CD4-positive, alpha-beta memory T cell (primary cell): Measurements from ENCODE around the gene CNST. TPM values are rescaled to one million over a fixed set of nuclear protein-coding genes. Genes with fewer than 3 reads are reported as not detected.
A peak's percentile ranks its signal among the peaks of the same experiment; 100 is the strongest.

Experiments
- CTCF ChIA-PET: fragments of 350-600 bp; sonication (Branson Sonifier 250); formaldehyde crosslinking; loops from one replicate; lab custom pipeline; 2021; ENCODE audit warnings: inconsistent platforms; ENCODE audit not compliant: partially characterized antibody; lab: Charles Lee
- POLR2A ChIA-PET: fragments of 350-600 bp; sonication (Branson Sonifier 250); formaldehyde crosslinking; loops from one replicate; lab custom pipeline; 2021; ENCODE audit not compliant: partially characterized antibody; lab: Charles Lee
- DNase-seq, 5 donors: peaks; one replicate each; pipeline versions ENCODE4 v3.0.0 to v3.0.0-alpha.2; 2020 to 2022; ENCODE audit warnings: mixed read lengths in 1 of 5
- H3K27ac ChIP-seq: one replicate; pipeline ENCODE4 v1.7.0; 2013; ENCODE audit warnings: low read depth, low read length
- H3K27me3 ChIP-seq: 2 replicates; pipeline ENCODE4 v1.7.0; 2013; ENCODE audit warnings: mild to moderate bottlenecking, low read length, moderate library complexity; ENCODE audit not compliant: insufficient read depth
- H3K36me3 ChIP-seq: 2 replicates; pipeline ENCODE4 v1.7.0; 2013; ENCODE audit warnings: mild to moderate bottlenecking, low read length, moderate library complexity; ENCODE audit not compliant: insufficient read depth
- H3K4me1 ChIP-seq: 2 replicates; pipeline ENCODE4 v1.7.0; 2013; ENCODE audit warnings: mild to moderate bottlenecking, low read length, moderate library complexity; ENCODE audit not compliant: insufficient read depth
- H3K4me3 ChIP-seq, 2 donors: one replicate each; pipeline ENCODE4 v1.7.0; 2013; ENCODE audit warnings: low read length in 2 of 2, mild to moderate bottlenecking in 1 of 2
- H3K9me3 ChIP-seq, 2 donors: one replicate each; pipeline ENCODE4 v1.7.0; 2013; ENCODE audit warnings: low read length in 2 of 2, control low read depth in 1 of 2; ENCODE audit not compliant: control insufficient read depth in 1 of 2
- H3K27ac Mint-ChIP-seq, 7 donors: one replicate each; pipeline ENCODE4 v1.8.0; 2020 to 2021; ENCODE audit warnings: mixed read lengths in 7 of 7, mild to moderate bottlenecking in 6 of 7, inconsistent platforms in 3 of 7, moderate library complexity in 3 of 7
- H3K27me3 Mint-ChIP-seq, 2 donors: one replicate each; pipeline ENCODE4 v1.8.0; 2020 to 2021; ENCODE audit warnings: mixed read lengths in 2 of 2
- H3K36me3 Mint-ChIP-seq, 2 donors: one replicate each; pipeline ENCODE4 v1.8.0; 2020 to 2021; ENCODE audit warnings: mixed read lengths in 2 of 2, inconsistent platforms in 1 of 2, mild to moderate bottlenecking in 1 of 2
- H3K4me1 Mint-ChIP-seq, 4 donors: one replicate each; pipeline ENCODE4 v1.8.0; 2020 to 2021; ENCODE audit warnings: mixed read lengths in 4 of 4, mild to moderate bottlenecking in 1 of 4
- H3K4me3 Mint-ChIP-seq, 8 donors: one replicate each; pipeline ENCODE4 v1.8.0; 2020 to 2021; ENCODE audit warnings: mixed read lengths in 8 of 8, mild to moderate bottlenecking in 7 of 8, moderate library complexity in 6 of 8, inconsistent platforms in 3 of 8
- H3K9me3 Mint-ChIP-seq, 8 donors: one replicate each; pipeline ENCODE4 v1.8.0; 2020 to 2021; ENCODE audit warnings: mixed read lengths in 8 of 8, mild to moderate bottlenecking in 5 of 8, inconsistent platforms in 3 of 8, moderate library complexity in 1 of 8
- intact Hi-C: fragments of 100-400 bp; cut with micrococcal nuclease; formaldehyde crosslinking; loops from one replicate; pipeline ENCODE4 v1.15.1; 2023
- polyA plus RNA-seq, 2 donors: library from polyadenylated mRNA; unstranded; fragments of 300-500 nt; fragmentation: Illumina TruSeq; gene quantifications; one replicate each; pipeline ENCODE4 v1.2.3, GENCODE V29; 2021
- total RNA-seq, 2 experiments: library from RNA; stranded (reverse); gene quantifications; one replicate each; pipeline ENCODE4 v1.2.3, GENCODE V29; 2021

Gene CNST
- total and polyA plus RNA-seq, 4 experiments from 2014 or later = 36.2 to 103 (median 78.1) TPM

DNA sequence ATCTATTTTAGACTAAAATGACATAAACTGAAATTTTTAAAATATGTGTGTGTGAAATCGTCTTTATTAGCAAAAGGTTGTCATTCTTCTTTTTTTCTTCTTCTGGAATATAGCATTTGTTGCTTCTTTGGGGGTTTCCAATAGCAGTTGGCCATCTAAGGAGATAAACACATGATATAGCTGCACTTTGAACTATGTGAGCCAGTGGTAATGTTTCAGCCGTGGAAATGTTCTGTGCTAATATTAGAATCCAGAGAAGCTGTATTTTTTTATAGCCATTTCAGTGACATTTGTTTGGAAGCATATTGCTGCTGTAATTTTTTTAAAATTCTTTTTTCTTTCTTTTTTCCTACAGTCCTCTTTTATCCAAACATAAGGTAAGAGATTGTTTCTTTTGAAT, 75.1 kb downstream of the CNST start:
- Mint-ChIP-seq H3K9me3 (peaks cover 0 to 2% (median 0%) of the 10 kb centered on the region in 8 donors), H3K4me3 (no peak overlapping the region), H3K4me1 (peaks cover 0 to 11% (median 7%) of the 10 kb centered on the region in 4 donors), H3K36me3 (peaks cover 25 to 39% of the 10 kb centered on the region in 2 donors), H3K27ac (peak overlapping the region in 1 of 7 donors; percentile 15), H3K27me3 (no peaks in the 10 kb centered on the region)
- peaks cover 10% of the 10 kb centered on the region for H3K4me1 ChIP-seq
- H3K36me3 ChIP-seq = peaks cover 43% of the 10 kb centered on the region
- DNase-seq = no peak
- ChIA-PET CTCF (interaction anchor here (1.1 kb wide), 1 partner anchor 39 kb away, joined by 3 read pairs; no protein-coding TSS in a partner anchor), POLR2A (interaction anchor here (0.8 kb wide), 1 partner anchor 74 kb away, joined by 3 read pairs; no protein-coding TSS in a partner anchor)
- no peaks in the 10 kb centered on the region for H3K9me3 ChIP-seq
- H3K4me3 ChIP-seq = no peak overlapping the region
- no peak overlapping the region for H3K27ac ChIP-seq
- intact Hi-C loops = loop anchor here (5.0 kb wide), 1 partner anchor 74 kb away; the partner anchor contains the start of genes CNST and TFB2M
- H3K27me3 ChIP-seq = no peaks in the 10 kb centered on the region

DNA sequence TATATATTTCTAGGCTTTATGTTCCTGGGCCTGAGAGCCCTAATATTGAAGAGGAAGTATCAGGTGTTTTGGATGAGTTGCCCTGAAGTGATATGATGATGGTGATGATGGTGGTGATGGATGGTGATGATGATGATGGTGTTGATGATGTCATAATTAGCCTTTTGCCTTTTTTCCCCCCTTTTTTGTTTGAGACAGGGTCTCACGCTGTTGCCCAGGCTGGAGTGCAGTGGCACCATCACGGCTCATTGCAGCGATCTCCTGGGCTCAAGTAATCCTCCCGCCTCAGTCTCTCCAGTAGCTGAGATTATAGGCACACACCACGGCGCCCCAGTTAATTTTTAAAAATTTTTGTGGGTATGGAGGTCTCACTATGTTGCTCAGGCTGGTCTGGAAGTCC, 76.5 kb downstream of the CNST start:
- H3K27me3 Mint-ChIP-seq = no peaks in the 10 kb centered on the region
- no peaks in the 10 kb centered on the region for H3K27me3 ChIP-seq
- ChIA-PET CTCF (no interaction called here), POLR2A (no interaction called here)
- peak overlapping the region in 4 of 7 donors; percentile 17 to 47 (median 44) for H3K27ac Mint-ChIP-seq
- H3K4me1 ChIP-seq = peaks cover 10% of the 10 kb centered on the region
- DNase-seq = no peak
- peak overlapping the region in 2 of 8 donors; percentile 17 to 48 for H3K4me3 Mint-ChIP-seq
- intact Hi-C loops = loop anchor here (5.0 kb wide), 1 partner anchor 75 kb away; the partner anchor contains the start of genes CNST and TFB2M
- no peak overlapping the region for H3K27ac ChIP-seq
- peaks cover 34 to 50% of the 10 kb centered on the region in 2 donors for H3K36me3 Mint-ChIP-seq
- no peak overlapping the region for H3K4me3 ChIP-seq
- H3K9me3 Mint-ChIP-seq = peaks cover 0 to 2% (median 0%) of the 10 kb centered on the region in 8 donors
- H3K4me1 Mint-ChIP-seq = peaks cover 6 to 15% (median 9%) of the 10 kb centered on the region in 4 donors
- H3K9me3 ChIP-seq = no peaks in the 10 kb centered on the region
- H3K36me3 ChIP-seq = peaks cover 44% of the 10 kb centered on the region

DNA sequence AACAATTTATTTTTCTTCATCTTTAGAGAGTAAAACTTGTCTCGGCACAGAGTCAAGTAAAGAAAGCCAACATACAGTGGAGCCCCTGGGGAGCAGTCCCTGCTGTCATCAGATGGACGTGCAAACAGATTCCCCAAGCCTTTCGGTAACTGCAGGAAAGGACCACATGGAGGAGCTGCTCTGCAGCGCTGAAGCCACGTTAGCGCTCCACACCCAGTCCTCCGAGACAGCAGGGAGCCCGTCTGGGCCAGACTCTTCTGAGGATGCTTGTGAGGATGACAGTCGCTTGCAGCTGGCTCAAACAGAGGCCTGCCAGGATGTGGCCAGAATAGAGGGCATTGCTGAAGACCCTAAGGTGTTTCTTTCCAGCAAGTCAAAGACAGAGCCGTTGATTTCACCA, 80.9 kb downstream of the CNST start:
- peaks cover 10 to 24% (median 19%) of the 10 kb centered on the region in 4 donors for H3K4me1 Mint-ChIP-seq
- Histone ChIP-seq H3K4me1 (no peaks in the 10 kb centered on the region), H3K27ac (no peak overlapping the region), H3K36me3 (peaks cover 46% of the 10 kb centered on the region), H3K4me3 (no peak overlapping the region), H3K27me3 (no peaks in the 10 kb centered on the region), H3K9me3 (no peaks in the 10 kb centered on the region)
- DNase-seq = no peak
- ChIA-PET CTCF (no interaction called here), POLR2A (no interaction called here)
- peaks cover 0 to 2% (median 0%) of the 10 kb centered on the region in 8 donors for H3K9me3 Mint-ChIP-seq
- intact Hi-C loops = no loop called here
- no peak overlapping the region for H3K4me3 Mint-ChIP-seq
- H3K36me3 Mint-ChIP-seq = peaks cover 53 to 67% of the 10 kb centered on the region in 2 donors
- no peak overlapping the region for H3K27ac Mint-ChIP-seq
- H3K27me3 Mint-ChIP-seq = no peaks in the 10 kb centered on the region

DNA sequence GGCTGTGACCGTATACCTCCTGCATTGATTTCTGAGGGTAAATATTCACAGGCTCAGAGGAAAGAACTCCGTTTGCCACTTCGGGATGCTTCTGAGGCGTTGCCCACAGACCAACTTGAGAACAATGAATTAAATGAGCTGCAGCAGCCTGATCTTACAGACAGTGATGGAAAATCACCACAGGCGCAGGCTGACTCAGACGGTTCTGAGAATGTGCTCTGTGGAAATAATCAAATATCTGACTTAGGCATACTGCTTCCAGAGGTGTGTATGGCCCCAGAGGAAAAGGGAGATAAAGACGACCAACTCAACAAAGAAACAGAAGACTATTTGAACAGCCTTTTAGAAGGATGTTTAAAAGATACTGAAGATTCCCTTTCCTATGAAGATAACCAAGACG, 81.3 kb downstream of the CNST start:
- Mint-ChIP-seq H3K36me3 (peaks cover 51 to 70% of the 10 kb centered on the region in 2 donors), H3K27me3 (no peaks in the 10 kb centered on the region), H3K4me3 (no peak overlapping the region), H3K9me3 (peaks cover 0 to 2% (median 0%) of the 10 kb centered on the region in 8 donors), H3K4me1 (peaks cover 10 to 24% (median 19%) of the 10 kb centered on the region in 4 donors), H3K27ac (no peak overlapping the region)
- CTCF ChIA-PET = no interaction called here
- intact Hi-C loops = no loop called here
- DNase-seq = no peak
- H3K9me3 ChIP-seq = no peaks in the 10 kb centered on the region
- H3K36me3 ChIP-seq = peaks cover 46% of the 10 kb centered on the region
- H3K4me3 ChIP-seq = no peak overlapping the region
- H3K27me3 ChIP-seq = no peaks in the 10 kb centered on the region
- POLR2A ChIA-PET = no interaction called here
- H3K27ac ChIP-seq = no peak overlapping the region
- H3K4me1 ChIP-seq = no peaks in the 10 kb centered on the region

DNA sequence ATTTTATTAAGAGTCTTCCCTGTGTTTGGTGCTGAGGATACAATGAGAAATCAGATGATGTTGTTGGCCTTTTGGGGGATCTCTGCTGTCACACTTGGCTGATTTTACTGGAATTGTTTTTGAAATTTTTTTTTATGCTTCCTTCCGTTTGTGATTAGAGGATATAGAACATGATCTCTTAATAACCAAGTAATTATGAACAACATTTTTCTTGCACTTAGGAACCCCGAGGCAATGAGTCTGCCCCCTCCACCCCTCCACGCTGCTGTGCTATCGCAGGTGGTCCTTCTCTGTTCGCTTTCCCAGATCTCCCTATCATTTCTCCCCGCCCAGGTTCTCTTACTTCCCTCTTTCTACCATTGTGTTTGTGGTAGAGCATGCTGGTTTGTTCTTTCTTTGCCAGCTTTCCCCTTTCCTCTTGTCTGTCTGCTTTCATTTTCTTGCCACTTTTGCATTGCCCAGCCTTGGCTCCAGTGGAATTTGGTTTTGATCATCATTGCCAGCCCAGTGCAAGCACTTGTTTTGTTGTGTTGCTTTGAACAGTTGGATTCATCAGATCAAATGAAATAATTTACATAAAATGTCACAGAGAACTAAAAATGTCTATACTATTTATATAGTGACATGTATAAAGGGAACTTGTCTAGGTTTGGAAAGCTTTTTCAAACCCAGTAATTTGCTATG, 84.9 kb downstream of the CNST start:
- ChIA-PET CTCF (no interaction called here), POLR2A (interaction anchor here (1.2 kb wide), 1 partner anchor 9 kb away, joined by 5 read pairs; no protein-coding TSS in a partner anchor)
- H3K27me3 ChIP-seq = no peaks in the 10 kb centered on the region
- Mint-ChIP-seq H3K4me3 (no peak overlapping the region), H3K36me3 (peaks cover 43 to 63% of the 10 kb centered on the region in 2 donors), H3K27me3 (no peaks in the 10 kb centered on the region), H3K4me1 (peaks cover 15 to 33% (median 21%) of the 10 kb centered on the region in 4 donors), H3K9me3 (no peaks in the 10 kb centered on the region), H3K27ac (peak overlapping the region in 4 of 7 donors; percentile 5 to 91 (median 30))
- no peaks in the 10 kb centered on the region for H3K9me3 ChIP-seq
- DNase-seq = no peak
- intact Hi-C loops = no loop called here
- H3K36me3 ChIP-seq = peaks cover 26% of the 10 kb centered on the region
- no peak overlapping the region for H3K4me3 ChIP-seq
- no peaks in the 10 kb centered on the region for H3K4me1 ChIP-seq
- no peak overlapping the region for H3K27ac ChIP-seq

- intact Hi-C loops = no loop called here
- Mint-ChIP-seq H3K9me3 (no peaks in the 10 kb centered on the region), H3K36me3 (peaks cover 48 to 64% of the 10 kb centered on the region in 2 donors), H3K27ac (peak overlapping the region in 3 of 7 donors; percentile 29 to 64 (median 41)), H3K27me3 (no peaks in the 10 kb centered on the region), H3K4me3 (peak overlapping the region in 1 of 8 donors; percentile 31), H3K4me1 (peaks cover 0 to 13% (median 8%) of the 10 kb centered on the region in 4 donors)
- no peaks in the 10 kb centered on the region for H3K4me1 ChIP-seq
- ChIA-PET POLR2A (no interaction called here), CTCF (interaction anchor here (1.0 kb wide), 1 partner anchor 161 kb away, joined by 3 read pairs; no protein-coding TSS in a partner anchor)
- no peak overlapping the region for H3K4me3 ChIP-seq
- no peak for DNase-seq
- H3K27ac ChIP-seq = no peak overlapping the region
- H3K27me3 ChIP-seq = no peaks in the 10 kb centered on the region
- no peaks in the 10 kb centered on the region for H3K9me3 ChIP-seq
- H3K36me3 ChIP-seq = peaks cover 13% of the 10 kb centered on the region
Measured at GRCh38 chr1:246658567-246658966, 92.3 kb downstream of the CNST start.

GRCh38 chr1:246659594-246660140, 93.4 kb downstream of the CNST start:
- ChIA-PET POLR2A (interaction anchor here (0.7 kb wide), 2 partner anchors 9 to 184 kb away, joined by 3 to 5 read pairs; no protein-coding TSS in a partner anchor), CTCF (interaction anchor here (1.0 to 1.2 kb wide), 2 partner anchors 8 to 162 kb away, joined by 3 to 5 read pairs; no protein-coding TSS in a partner anchor)
- no peak overlapping the region for H3K27ac Mint-ChIP-seq

More at GRCh38 chr1:246659594-246660140, 93.4 kb downstream of the CNST start:
- Mint-ChIP-seq H3K27me3 (no peaks in the 10 kb centered on the region), H3K4me1 (peaks cover 0 to 7% (median 4%) of the 10 kb centered on the region in 4 donors), H3K36me3 (peaks cover 42 to 59% of the 10 kb centered on the region in 2 donors), H3K9me3 (no peaks in the 10 kb centered on the region), H3K4me3 (no peak overlapping the region)
- Histone ChIP-seq H3K27me3 (no peaks in the 10 kb centered on the region), H3K27ac (no peak overlapping the region), H3K9me3 (no peaks in the 10 kb centered on the region), H3K4me3 (no peak overlapping the region), H3K4me1 (no peaks in the 10 kb centered on the region), H3K36me3 (peaks cover 13% of the 10 kb centered on the region)
- DNase-seq = no peak
- intact Hi-C loops = no loop called here
